Smooth muscle cell (in vitro differentiated cells): ENCODE measurements around the gene FLAD1. TPM values are rescaled to one million over a fixed set of nuclear protein-coding genes. Genes with fewer than 3 reads are reported as not detected.
"Not testable (repeated sequence)": the region's sequence is repeated elsewhere in the genome, so short reads cannot be mapped to it uniquely, and the experiment has no call there.

ENCODE experiments used
- DNase-seq: peaks from one replicate; lab custom pipeline; 2025; ENCODE audit not compliant: unreplicated experiment; lab: John Stamatoyannopoulos, UW
- H2AFZ ChIP-seq: fragments of 200-600 bp; sonication (generic); 2 replicates; pipeline ENCODE4 v1.6.0; 2016; ENCODE audit warnings: antibody characterized with exemption, low read depth, mild to moderate bottlenecking
- H3F3A ChIP-seq: fragments of 200-600 bp; sonication (generic); 2 replicates; pipeline ENCODE4 v1.6.0; 2017; ENCODE audit warnings: antibody characterized with exemption, low read depth
- H3K27ac ChIP-seq: fragments of 200-600 bp; sonication (generic); 2 replicates; pipeline ENCODE4 v1.5.1; 2016; ENCODE audit warnings: low read depth, mild to moderate bottlenecking
- H3K27me3 ChIP-seq: fragments of 200-600 bp; sonication (generic); 2 replicates; pipeline ENCODE4 v1.6.1; 2016; ENCODE audit warnings: low read depth, mild to moderate bottlenecking
- H3K36me3 ChIP-seq: fragments of 200-600 bp; sonication (generic); 2 replicates; pipeline ENCODE4 v1.5.1; 2016; ENCODE audit warnings: low read depth
- H3K4me1 ChIP-seq: fragments of 200-600 bp; sonication (generic); 2 replicates; pipeline ENCODE4 v1.5.1; 2016; ENCODE audit warnings: low read depth
- H3K4me2 ChIP-seq: fragments of 200-600 bp; sonication (generic); 2 replicates; pipeline ENCODE4 v1.6.0; 2016; ENCODE audit warnings: mild to moderate bottlenecking
- H3K4me3 ChIP-seq: fragments of 200-600 bp; sonication (generic); 2 replicates; pipeline ENCODE4 v1.5.1; 2016; ENCODE audit warnings: mild to moderate bottlenecking
- H3K79me2 ChIP-seq: fragments of 200-600 bp; sonication (generic); 2 replicates; pipeline ENCODE4 v1.6.0; 2016; ENCODE audit warnings: low read depth, mild to moderate bottlenecking
- H3K9ac ChIP-seq: fragments of 200-600 bp; sonication (generic); 2 replicates; pipeline ENCODE4 v1.6.0; 2016; ENCODE audit warnings: low read depth
- H3K9me3 ChIP-seq: fragments of 200-600 bp; sonication (generic); replicated peaks from 2 replicates; pipeline ENCODE4 v1.5.1; 2016; ENCODE audit warnings: low read depth
- H4K20me1 ChIP-seq: fragments of 200-600 bp; sonication (generic); 2 replicates; pipeline ENCODE4 v1.6.0; 2016; ENCODE audit warnings: low read depth
- CTCF ChIP-seq: fragments of 200-600 bp; sonication (generic); IDR thresholded peaks from 2 replicates; pipeline ENCODE4 v1.5.1; 2017; ENCODE audit warnings: borderline replicate concordance, mild to moderate bottlenecking, antibody characterized with exemption; ENCODE audit not compliant: insufficient read depth, poor library complexity, severe bottlenecking
- WGBS: methylation state at CpG from one replicate; pipeline ENCODE4 v1.1.7; 2016; ENCODE audit warnings: low lambda C conversion rate; 5-methylcytosine and 5-hydroxymethylcytosine counted together
- polyA plus RNA-seq: library from polyadenylated mRNA; unstranded; fragments of >200 nt; fragmentation: Nextera tagmentation; extraction: Ambion mirVana; gene quantifications from 2 replicates; pipeline ENCODE4 v1.2.1, GENCODE V29; 2016
- total RNA-seq: library from RNA; depleted of rRNA; stranded (reverse); fragments of >200 nt; gene quantifications from 2 replicates; pipeline ENCODE4 v1.2.3, GENCODE V29; 2014

Gene FLAD1
- total and polyA plus RNA-seq, 2 experiments from 2014 or later, result 31.1 to 51.4 TPM

GRCh38 chr1:154994269-154994587 is 11.1 kb downstream of the FLAD1 start:
- H3K36me3 ChIP-seq, result no peaks in the 10 kb centered on the region
- peaks cover under 1% of the 10 kb centered on the region for H3K79me2 ChIP-seq
- no peak overlapping the region for H3K4me2 ChIP-seq
- no peak overlapping the region for H3K27ac ChIP-seq
- no peak for DNase-seq
- TF ChIP-seq CTCF, result no peak
- no peaks in the 10 kb centered on the region for H4K20me1 ChIP-seq
- H3F3A ChIP-seq, result no peaks in the 10 kb centered on the region
- no peak overlapping the region for H3K4me3 ChIP-seq
- H3K9ac ChIP-seq, result no peak overlapping the region
- H3K4me1 ChIP-seq, result no peaks in the 10 kb centered on the region
- WGBS, result 95% methylated on average over 1 of the region's 1 CpG
- H3K9me3 ChIP-seq, result no peaks in the 10 kb centered on the region
- no peak overlapping the region for H2AFZ ChIP-seq
- H3K27me3 ChIP-seq, result no peaks in the 10 kb centered on the region

- Histone ChIP-seq H3K79me2 (no peaks in the 10 kb centered on the region), H3K9me3 (no peaks in the 10 kb centered on the region), H3K36me3 (no peaks in the 10 kb centered on the region), H3K4me2 (no peak overlapping the region), H3K9ac (no peak overlapping the region), H3F3A (no peaks in the 10 kb centered on the region), H3K4me3 (no peak overlapping the region), H3K27ac (no peak overlapping the region), H3K27me3 (no peaks in the 10 kb centered on the region), H4K20me1 (no peaks in the 10 kb centered on the region), H3K4me1 (peaks cover under 1% of the 10 kb centered on the region), H2AFZ (no peak overlapping the region)
- TF ChIP-seq CTCF, result no peak
- no peak for DNase-seq
- 86% methylated on average over 3 of the region's 3 CpGs for WGBS
These were observed 11.4 kb downstream of the FLAD1 start for GRCh38 chr1:154994591-154994990.

- not testable (repeated sequence) for H3K4me1 ChIP-seq, H3K4me3 ChIP-seq, H3K9ac ChIP-seq, H3K79me2 ChIP-seq, H2AFZ ChIP-seq, H3K27me3 ChIP-seq, H3F3A ChIP-seq, H3K4me2 ChIP-seq, H3K27ac ChIP-seq, H4K20me1 ChIP-seq, DNase-seq, H3K36me3 ChIP-seq, H3K9me3 ChIP-seq
- WGBS, result 61% methylated on average over 10 of the region's 13 CpGs
- peak; percentile 39 for TF ChIP-seq CTCF
These were observed 12.3 kb downstream of the FLAD1 start for GRCh38 chr1:154995301-154995983.
